Suprapubic skin (tissue), 4 donors: ENCODE data around the gene NMNAT2.

Experiments used
- CTCF ChIP-seq, 2 donors: fragments of 200-600 bp in 1 of 2; fragments of 450-650 bp in 1 of 2; sonication (generic) in 1 of 2; IDR thresholded peaks; one replicate each; pipeline ENCODE4 v1.5.1; 2016 to 2019; ENCODE audit warnings: antibody characterized with exemption in 2 of 2, mild to moderate bottlenecking in 1 of 2, moderate library complexity in 1 of 2
- EP300 ChIP-seq: sonication (generic); formaldehyde crosslinking; IDR thresholded peaks from one replicate; pipeline ENCODE4 v1.6.1; 2017; ENCODE audit warnings: antibody characterized with exemption
- POLR2A ChIP-seq, 2 donors: fragments of 450-650 bp; IDR thresholded peaks; one replicate each; pipeline ENCODE4 v1.6.1; 2017; ENCODE audit warnings: antibody characterized with exemption in 2 of 2, mild to moderate bottlenecking in 2 of 2, moderate library complexity in 2 of 2
- POLR2AphosphoS5 ChIP-seq, 3 donors: sonication (generic); formaldehyde crosslinking; IDR thresholded peaks; one replicate each; pipeline ENCODE4 v1.6.1; 2017; ENCODE audit warnings: antibody characterized with exemption in 3 of 3

- TF ChIP-seq CTCF (IDR thresholded peaks at IDR 0.05) (no peak), POLR2A (IDR thresholded peaks at IDR 0.05) (no peak), EP300 (no peak), POLR2AphosphoS5 (IDR thresholded peaks at IDR 0.05) (no peak)
Observed at GRCh38 chr1:183222909-183223308, 195.3 kb downstream of the NMNAT2 start.
